GM12878 (cell line): ENCODE results near the gene ASIC3. TPM values are rescaled to one million over a fixed set of nuclear protein-coding genes. Genes with fewer than 3 reads are reported as not detected.

Experiments
- ATAC-seq: fragments of 200-7000 bp; cut with Tn5 transposase; 3 replicates; pipeline ENCODE4 v1.9.1; 2020; ENCODE audit warnings: mild to moderate bottlenecking, moderate library complexity
- BruUV-seq: library from RNA; stranded (reverse); fragments of 400-500 nt; replicated peaks from 2 replicates; lab custom pipeline; 2021; lab: Mats Ljungman, UMichigan
- CTCF ChIA-PET: fragments of 300-600 bp; sonication (Branson Sonifier 250); formaldehyde crosslinking; extraction: SDS; loops from one replicate; lab custom pipeline; 2021; ENCODE audit warnings: inconsistent platforms; lab: Yijun Ruan, JAX
- POLR2A ChIA-PET: fragments of 350-600 bp; formaldehyde crosslinking; extraction: SDS; loops from one replicate; lab custom pipeline; 2021; ENCODE audit warnings: inconsistent platforms; lab: Charles Lee
- RAD21 ChIA-PET: fragments of 300-600 bp; sonication (Branson Sonifier 250); formaldehyde crosslinking; loops from one replicate; lab custom pipeline; 2023; ENCODE audit warnings: antibody characterized with exemption; ENCODE audit not compliant: unreplicated experiment; lab: Charles Lee
- SMC1A ChIA-PET: fragments of 300-600 bp; sonication (Branson Sonifier 250); formaldehyde crosslinking; loops from one replicate; lab custom pipeline; 2023; ENCODE audit not compliant: unreplicated experiment, uncharacterized antibody; lab: Charles Lee
- DNase-seq: peaks from one replicate; pipeline ENCODE4 v3.0.0-alpha.2; 2011; ENCODE audit warnings: low read depth, low spot score
- FAIRE-seq: peaks from 3 replicates; lab custom pipeline; 2011; peaks lifted over from hg19 to GRCh38; lab: Jason Lieb, UNC
- H2AFZ ChIP-seq: 2 replicates; pipeline ENCODE4 v1.6.0; 2011; ENCODE audit warnings: low read depth, low read length, control low read depth; ENCODE audit not compliant: control insufficient read depth
- H3K27ac ChIP-seq: 2 replicates; pipeline ENCODE4 v1.5.1; 2011; ENCODE audit warnings: control low read depth; ENCODE audit not compliant: control insufficient read depth, insufficient read depth
- H3K27me3 ChIP-seq, 2 experiments: replicated peaks in 1 of 2; 2 replicates each; pipeline versions ENCODE4 v1.6.0 to v1.6.1; 2011; ENCODE audit warnings: low read length in 1 of 2; ENCODE audit not compliant: control insufficient read depth in 2 of 2, insufficient read depth in 2 of 2
- H3K36me3 ChIP-seq, 2 experiments: 2 replicates each; pipeline ENCODE4 v1.5.1; 2011; ENCODE audit warnings: low read length in 1 of 2; ENCODE audit not compliant: control insufficient read depth in 2 of 2, insufficient read depth in 2 of 2
- H3K4me1 ChIP-seq: 2 replicates; pipeline ENCODE4 v1.6.1; 2011; ENCODE audit warnings: mild to moderate bottlenecking, low read length, moderate library complexity, mixed read lengths; ENCODE audit not compliant: control insufficient read depth, insufficient read depth
- H3K4me2 ChIP-seq: 2 replicates; pipeline ENCODE4 v1.6.0; 2011; ENCODE audit warnings: control low read depth; ENCODE audit not compliant: control insufficient read depth, insufficient read depth
- H3K4me3 ChIP-seq: fragments of 200-600 bp; sonication (generic); 2 replicates; pipeline ENCODE4 v1.5.1; 2016
- H3K79me2 ChIP-seq: 2 replicates; pipeline ENCODE4 v1.6.0; 2011; ENCODE audit warnings: low read length; ENCODE audit not compliant: control insufficient read depth, insufficient read depth
- H3K9ac ChIP-seq: 2 replicates; pipeline ENCODE4 v1.8.0; 2011; ENCODE audit warnings: low read length, control low read depth, mixed read lengths; ENCODE audit not compliant: control insufficient read depth, insufficient read depth
- H3K9me3 ChIP-seq: replicated peaks from 3 replicates; pipeline ENCODE4 v1.5.1; 2011; ENCODE audit warnings: mild to moderate bottlenecking, low read length; ENCODE audit not compliant: control insufficient read depth, insufficient read depth
- H4K20me1 ChIP-seq: 2 replicates; pipeline ENCODE4 v1.6.0; 2011; ENCODE audit not compliant: control insufficient read depth, insufficient read depth
- JUNB ChIP-seq: IDR thresholded peaks from 2 replicates; pipeline ENCODE4 v1.6.1; 2016; ENCODE audit warnings: antibody characterized with exemption, mild to moderate bottlenecking
- NFXL1 ChIP-seq: fragments of 450-650 bp; IDR thresholded peaks from 2 replicates; pipeline ENCODE4 v1.6.1; 2017; ENCODE audit warnings: antibody characterized with exemption, mild to moderate bottlenecking, borderline replicate concordance
- NR2C2 ChIP-seq: IDR thresholded peaks from 2 replicates; pipeline ENCODE4 v1.6.1; 2011; ENCODE audit warnings: borderline replicate concordance, low read depth; ENCODE audit not compliant: control insufficient read depth, insufficient read length
- RAD51 ChIP-seq: fragments of 450-650 bp; IDR thresholded peaks from 2 replicates; pipeline ENCODE4 v1.6.1; 2016; ENCODE audit warnings: moderate library complexity, mild to moderate bottlenecking, inconsistent platforms
- RFX5 ChIP-seq: IDR thresholded peaks from 2 replicates; pipeline ENCODE4 v1.6.1; 2011; ENCODE audit warnings: low read depth, low read length, improper control_type of control experiment
- SMC3 ChIP-seq: IDR thresholded peaks from 2 replicates; pipeline ENCODE4 v1.6.1; 2011; ENCODE audit warnings: low read length, improper control_type of control experiment, borderline replicate concordance
- SRF ChIP-seq, 2 experiments: IDR thresholded peaks; 2 replicates each; pipeline ENCODE4 v1.6.1; 2011; ENCODE audit warnings: low read depth in 2 of 2, low read length in 2 of 2, mild to moderate bottlenecking in 1 of 2, moderate library complexity in 1 of 2
- ZZZ3 ChIP-seq: IDR thresholded peaks from 2 replicates; pipeline ENCODE4 v1.6.1; 2011; ENCODE audit warnings: low read depth; ENCODE audit not compliant: control insufficient read depth, insufficient read length
- WGBS: methylation state at CpG from one replicate; pipeline ENCODE4 v1.1.6; 2016; ENCODE audit warnings: low lambda C conversion rate; ENCODE audit not compliant: insufficient replicate concordance, insufficient coverage; ENCODE audit errors: missing lambda C conversion rate; 5-methylcytosine and 5-hydroxymethylcytosine counted together
- in situ Hi-C: fragments of 300-500 bp; cut with MboI; formaldehyde crosslinking; loops from 9 replicates; pipeline ENCODE4 v1.14.3; 2018; ENCODE audit warnings: mixed read lengths
- intact Hi-C: fragments of 100-400 bp; cut with micrococcal nuclease; formaldehyde crosslinking; loops from one replicate; pipeline ENCODE4 v1.14.2; 2022; ENCODE audit not compliant: unreplicated experiment
- polyA plus RNA-seq, 11 experiments: library from polyadenylated mRNA; depleted of rRNA in 4 of 11; unstranded in 6 of 11; stranded (reverse) in 5 of 11; fragments of >200 nt; fragmentation: Nextera tagmentation in 4 of 11; fragmentation: Illumina TruSeq in 1 of 11; extraction: Ambion mirVana in 4 of 11; extraction: Trizol in 1 of 11; gene quantifications; 1 replicate in 1 of 11; 2 replicates in 10 of 11; pipeline versions ENCODE4 v1.2.1 to v1.2.3, GENCODE V29; 2011 to 2016; ENCODE audit warnings: inconsistent platforms in 2 of 11, missing spikeins in 2 of 11, low read depth in 1 of 11
- total RNA-seq, 4 experiments: library from RNA; depleted of rRNA in 3 of 4; stranded (reverse); fragments of >200 nt in 3 of 4; fragmentation: Illumina TruSeq in 1 of 4; extraction: Trizol in 1 of 4; gene quantifications; 2 replicates each; pipeline versions ENCODE4 v1.2.1 to v1.2.3, GENCODE V29; 2013 to 2021
- TF ChIP-seq, protein P1 (sequence below): IDR thresholded peaks from 2 replicates; pipeline ENCODE4 v1.6.1; 2012; ENCODE audit warnings: low read depth, low read length, improper control_type of control experiment
- TF ChIP-seq, protein P2 (sequence below): fragments of 150-350 bp; IDR thresholded peaks from 2 replicates; pipeline ENCODE4 v1.6.1; 2014; ENCODE audit warnings: mild to moderate bottlenecking, low read depth, low read length
- TF ChIP-seq, protein P3 (sequence below): fragments of 150-350 bp; IDR thresholded peaks from 2 replicates; pipeline ENCODE4 v1.6.1; 2016; ENCODE audit warnings: low read depth, low read length

Gene ASIC3
- total and polyA plus RNA-seq, 10 of the 15 experiments (the other 5 are each of a cell fraction or from before 2014, with no cell fraction given) = 0.07 to 1.0 (median 0.44) TPM; not detected in 4

DNA sequence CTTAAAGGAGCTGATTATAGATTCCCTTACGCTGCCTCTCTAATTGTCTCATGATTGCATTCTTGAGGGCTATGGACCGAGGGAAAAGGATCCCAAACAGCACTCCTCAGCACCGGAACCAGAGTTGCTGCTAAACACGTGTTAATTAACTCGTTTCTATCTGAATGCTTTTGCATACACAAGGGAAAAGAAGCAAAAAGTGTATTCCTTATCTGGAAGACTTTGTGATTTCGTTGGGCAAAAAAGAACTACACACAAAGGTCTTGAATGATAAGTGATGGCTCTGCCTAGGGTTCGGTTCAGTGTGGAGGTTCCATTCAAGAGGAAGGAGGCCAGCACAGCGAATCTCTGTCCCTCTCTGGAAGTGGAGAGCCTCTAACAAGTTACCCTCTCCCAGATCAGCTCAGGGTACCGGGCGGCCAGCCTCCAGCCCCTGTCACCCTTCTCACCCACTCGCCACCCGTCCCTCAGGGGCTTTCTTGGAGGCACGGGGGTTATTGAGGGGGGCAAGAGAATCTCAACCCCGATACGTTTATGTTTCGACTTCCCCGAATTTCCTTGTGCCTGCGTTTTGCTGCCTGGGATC, 10.5 kb downstream of the ASIC3 start (continued):
- TF ChIP-seq NR2C2 = no peak
- TF ChIP-seq SRF (IDR thresholded peaks at IDR 0.05; ENCODE audit: low read depth in 2 of 2, low read length in 2 of 2) = no peak
- TF ChIP-seq RFX5 = no peak
- no peak for TF ChIP-seq ZZZ3
- TF ChIP-seq, protein P1, sequence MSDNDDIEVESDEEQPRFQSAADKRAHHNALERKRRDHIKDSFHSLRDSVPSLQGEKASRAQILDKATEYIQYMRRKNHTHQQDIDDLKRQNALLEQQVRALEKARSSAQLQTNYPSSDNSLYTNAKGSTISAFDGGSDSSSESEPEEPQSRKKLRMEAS = no peak
- TF ChIP-seq JUNB = no peak
- TF ChIP-seq RAD51 = no peak

DNA sequence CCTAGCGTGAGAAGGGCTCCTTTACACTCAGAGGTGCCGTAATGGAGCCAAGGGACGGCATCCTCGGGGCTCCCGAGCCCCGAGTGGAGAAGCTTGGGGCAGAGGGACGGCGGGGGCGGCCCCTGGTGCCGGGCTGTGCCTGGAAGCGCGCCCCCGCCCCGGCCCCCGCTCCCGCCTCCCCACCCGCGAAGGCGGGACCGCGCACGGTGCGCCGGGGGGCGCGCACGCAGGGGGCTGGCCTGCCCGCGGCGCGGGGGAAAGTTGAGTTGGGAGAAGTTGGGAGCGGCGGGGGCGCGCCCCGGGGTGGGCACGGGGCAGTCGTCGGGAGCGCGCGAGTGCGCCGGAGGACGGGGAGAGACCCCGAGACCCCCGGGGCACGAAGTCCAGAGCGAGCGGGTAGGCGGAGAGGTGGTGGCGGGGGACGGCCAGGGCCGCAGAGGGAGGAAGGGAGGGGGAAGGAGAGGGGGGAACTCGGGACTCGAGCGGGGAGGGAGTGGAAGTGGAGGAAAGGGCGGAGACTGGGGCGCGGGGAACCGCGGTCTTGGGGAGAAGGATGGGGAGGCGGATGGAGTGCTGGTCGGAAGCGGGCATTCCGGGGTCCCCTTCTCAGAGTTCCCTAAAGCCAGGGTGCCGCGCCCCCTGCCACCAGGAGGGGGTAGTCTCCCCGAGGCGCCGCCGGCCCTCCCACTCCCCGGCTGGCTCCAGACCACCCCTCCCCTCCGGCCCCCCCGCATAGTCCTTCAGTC, 11.2 kb downstream of the ASIC3 start, which contains the start of gene SLC4A2:
Gene SLC4A2, plus strand, starts transcription at position 223 of the 746 bp plus-strand sequence. CDS start 2,399 bp downstream, outside the sequence.
- in situ Hi-C loops = no loop called here
- ChIA-PET RAD21 (interaction anchor here (0.6 to 1.4 kb wide), 3 partner anchors 30 to 52 kb away, joined by 3 to 4 read pairs (median 3); no protein-coding TSS in a partner anchor), CTCF (interaction anchor here (0.8 to 1.8 kb wide), 8 partner anchors 21 to 64 kb away, joined by 3 to 8 read pairs (median 4); partner anchors contain the start of gene FASTK), SMC1A (interaction anchor here (1.0 kb wide), 2 partner anchors 23 to 26 kb away, joined by 3 to 5 read pairs; partner anchors contain the start of gene TMUB1), POLR2A (interaction anchor here (0.7 to 1.4 kb wide), 3 partner anchors 21 to 26 kb away, joined by 3 to 9 read pairs (median 3); partner anchors contain the start of genes FASTK and TMUB1)
- Histone ChIP-seq H3K27ac (peak within 1 kb of the TSS; percentile 88), H3K9me3 (no peaks in the 10 kb centered on the region), H3K79me2 (peaks cover 21% of the 10 kb centered on the region), H3K27me3 (no peaks in the 10 kb centered on the region), H3K9ac (peak within 1 kb of the TSS; percentile 86), H4K20me1 (no peaks in the 10 kb centered on the region), H3K4me3 (peak within 1 kb of the TSS; percentile 99), H3K36me3 (no peaks in the 10 kb centered on the region; a peak in 1 of 4 replicates), H3K4me2 (peak within 1 kb of the TSS; percentile 98), H2AFZ (peak within 1 kb of the TSS; percentile 92), H3K4me1 (peaks cover 24% of the 10 kb centered on the region)
- 2% methylated on average over 17 of the region's 75 CpGs for WGBS
- no TSS peak for BruUV-seq
- intact Hi-C loops = loop anchor here (2.0 kb wide), 2 partner anchors 29 to 51 kb away; no protein-coding TSS in a partner anchor
- FAIRE-seq (no peak), ATAC-seq (peak; percentile 56), DNase-seq (no peak)
- no peak for TF ChIP-seq NFXL1
- TF ChIP-seq, protein P2, sequence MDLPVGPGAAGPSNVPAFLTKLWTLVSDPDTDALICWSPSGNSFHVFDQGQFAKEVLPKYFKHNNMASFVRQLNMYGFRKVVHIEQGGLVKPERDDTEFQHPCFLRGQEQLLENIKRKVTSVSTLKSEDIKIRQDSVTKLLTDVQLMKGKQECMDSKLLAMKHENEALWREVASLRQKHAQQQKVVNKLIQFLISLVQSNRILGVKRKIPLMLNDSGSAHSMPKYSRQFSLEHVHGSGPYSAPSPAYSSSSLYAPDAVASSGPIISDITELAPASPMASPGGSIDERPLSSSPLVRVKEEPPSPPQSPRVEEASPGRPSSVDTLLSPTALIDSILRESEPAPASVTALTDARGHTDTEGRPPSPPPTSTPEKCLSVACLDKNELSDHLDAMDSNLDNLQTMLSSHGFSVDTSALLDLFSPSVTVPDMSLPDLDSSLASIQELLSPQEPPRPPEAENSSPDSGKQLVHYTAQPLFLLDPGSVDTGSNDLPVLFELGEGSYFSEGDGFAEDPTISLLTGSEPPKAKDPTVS = no peak
- peak; percentile 15; the same call in 1 of the 2 replicates for TF ChIP-seq SMC3
- TF ChIP-seq, protein P3, sequence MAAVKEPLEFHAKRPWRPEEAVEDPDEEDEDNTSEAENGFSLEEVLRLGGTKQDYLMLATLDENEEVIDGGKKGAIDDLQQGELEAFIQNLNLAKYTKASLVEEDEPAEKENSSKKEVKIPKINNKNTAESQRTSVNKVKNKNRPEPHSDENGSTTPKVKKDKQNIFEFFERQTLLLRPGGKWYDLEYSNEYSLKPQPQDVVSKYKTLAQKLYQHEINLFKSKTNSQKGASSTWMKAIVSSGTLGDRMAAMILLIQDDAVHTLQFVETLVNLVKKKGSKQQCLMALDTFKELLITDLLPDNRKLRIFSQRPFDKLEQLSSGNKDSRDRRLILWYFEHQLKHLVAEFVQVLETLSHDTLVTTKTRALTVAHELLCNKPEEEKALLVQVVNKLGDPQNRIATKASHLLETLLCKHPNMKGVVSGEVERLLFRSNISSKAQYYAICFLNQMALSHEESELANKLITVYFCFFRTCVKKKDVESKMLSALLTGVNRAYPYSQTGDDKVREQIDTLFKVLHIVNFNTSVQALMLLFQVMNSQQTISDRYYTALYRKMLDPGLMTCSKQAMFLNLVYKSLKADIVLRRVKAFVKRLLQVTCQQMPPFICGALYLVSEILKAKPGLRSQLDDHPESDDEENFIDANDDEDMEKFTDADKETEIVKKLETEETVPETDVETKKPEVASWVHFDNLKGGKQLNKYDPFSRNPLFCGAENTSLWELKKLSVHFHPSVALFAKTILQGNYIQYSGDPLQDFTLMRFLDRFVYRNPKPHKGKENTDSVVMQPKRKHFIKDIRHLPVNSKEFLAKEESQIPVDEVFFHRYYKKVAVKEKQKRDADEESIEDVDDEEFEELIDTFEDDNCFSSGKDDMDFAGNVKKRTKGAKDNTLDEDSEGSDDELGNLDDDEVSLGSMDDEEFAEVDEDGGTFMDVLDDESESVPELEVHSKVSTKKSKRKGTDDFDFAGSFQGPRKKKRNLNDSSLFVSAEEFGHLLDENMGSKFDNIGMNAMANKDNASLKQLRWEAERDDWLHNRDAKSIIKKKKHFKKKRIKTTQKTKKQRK = no peak
